C1 segment of cervical spinal cord (tissue), 14 donors: ENCODE results near the gene PRKCZ.
"Not testable (repeated sequence)": the region's sequence is repeated elsewhere in the genome, so short reads cannot be mapped to it uniquely, and the experiment has no call there.

Experiments
- DNase-seq, 14 donors: peaks; one replicate each; lab custom pipeline; 2025; lab: John Stamatoyannopoulos, UW

PRKCZ gene

GRCh38 chr1:2084306-2084705 lies 34.1 kb downstream of the PRKCZ start:
- DNase-seq, result peak in 2 of 14 donors; percentile 38 to 88

GRCh38 chr1:2085080-2085479 lies 34.9 kb downstream of the PRKCZ start:
- DNase-seq, result peak in 1 of 14 donors; percentile 62

GRCh38 chr1:2086446-2087078 lies 36.4 kb downstream of the PRKCZ start:
- DNase-seq, result peak in 5 of 14 donors; percentile 27 to 51 (median 35)

- DNase-seq, result peak in 11 of 14 donors; percentile 52 to 85 (median 70)
Observed at GRCh38 chr1:2087766-2088165, 37.6 kb downstream of the PRKCZ start.

GRCh38 chr1:2088458-2088857 lies 38.2 kb downstream of the PRKCZ start:
- DNase-seq, result peak in 5 of 14 donors; percentile 26 to 53 (median 39)

- DNase-seq, result no peak
Observed at GRCh38 chr1:2089051-2089450, 38.8 kb downstream of the PRKCZ start.

GRCh38 chr1:2090216-2090890 lies 40.1 kb downstream of the PRKCZ start:
- no peak for DNase-seq

GRCh38 chr1:2091611-2092604 lies 41.7 kb downstream of the PRKCZ start:
- DNase-seq, result peak in 11 of 14 donors; percentile 7 to 72 (median 44)

GRCh38 chr1:2093055-2093454 lies 42.8 kb downstream of the PRKCZ start:
- DNase-seq, result no peak

- no peak for DNase-seq
Observed at GRCh38 chr1:2093636-2094035, 43.4 kb downstream of the PRKCZ start.

- DNase-seq, result not testable (repeated sequence)
Observed at GRCh38 chr1:2094269-2095158, 44.3 kb downstream of the PRKCZ start.

- DNase-seq, result no peak
Observed at GRCh38 chr1:2095394-2095793, 45.2 kb downstream of the PRKCZ start.

GRCh38 chr1:2095981-2096736 lies 45.9 kb downstream of the PRKCZ start:
- DNase-seq, result no peak

GRCh38 chr1:2097386-2098300 lies 47.4 kb downstream of the PRKCZ start:
- DNase-seq, result no peak

GRCh38 chr1:2098301-2098698 lies 48.1 kb downstream of the PRKCZ start:
- DNase-seq, result peak in 2 of 14 donors; percentile 29 to 35

GRCh38 chr1:2098839-2099785 lies 48.9 kb downstream of the PRKCZ start:
- peak in 12 of 14 donors; percentile 28 to 94 (median 77) for DNase-seq

- no peak for DNase-seq
Observed at GRCh38 chr1:2099886-2100779, 49.9 kb downstream of the PRKCZ start.
